GM23338 (cell line): ENCODE results near the gene LCTL. TPM values are rescaled to one million over a fixed set of nuclear protein-coding genes. Genes with fewer than 3 reads are reported as not detected.

Experiments used
- ATAC-seq: fragments of 200-7000 bp; cut with Tn5 transposase; 3 replicates; pipeline ENCODE4 v1.9.1; 2020
- DNase-seq: peaks from one replicate; pipeline ENCODE4 v3.0.0-alpha.2; 2015; ENCODE audit warnings: low spot score
- H2AFZ ChIP-seq: fragments of 200-600 bp; sonication (generic); 2 replicates; pipeline ENCODE4 v1.8.0; 2016; ENCODE audit warnings: antibody characterized with exemption, mild to moderate bottlenecking, moderate library complexity
- H3F3A ChIP-seq: fragments of 200-600 bp; sonication (generic); replicated peaks from 2 replicates; pipeline ENCODE4 v1.8.0; 2017; ENCODE audit warnings: antibody characterized with exemption, mixed run types, low read depth
- H3K27ac ChIP-seq: fragments of 200-600 bp; sonication (generic); 2 replicates; pipeline ENCODE4 v1.6.1; 2016; ENCODE audit warnings: low read depth
- H3K27me3 ChIP-seq: fragments of 200-600 bp; sonication (generic); 2 replicates; pipeline ENCODE4 v1.8.0; 2016; ENCODE audit warnings: mild to moderate bottlenecking, mixed run types, moderate library complexity; ENCODE audit not compliant: insufficient read depth
- H3K36me3 ChIP-seq: fragments of 200-600 bp; sonication (generic); 2 replicates; pipeline ENCODE4 v1.8.0; 2016; ENCODE audit warnings: mild to moderate bottlenecking; ENCODE audit not compliant: insufficient read depth
- H3K4me1 ChIP-seq: fragments of 200-600 bp; sonication (generic); 2 replicates; pipeline ENCODE4 v1.8.0; 2016; ENCODE audit warnings: mild to moderate bottlenecking, moderate library complexity; ENCODE audit not compliant: insufficient read depth
- H3K4me2 ChIP-seq: fragments of 200-600 bp; sonication (generic); 2 replicates; pipeline ENCODE4 v1.7.1; 2017; ENCODE audit warnings: mixed run types
- H3K4me3 ChIP-seq: fragments of 200-600 bp; sonication (generic); 2 replicates; pipeline ENCODE4 v1.6.1; 2016; ENCODE audit warnings: mixed run types
- H3K79me2 ChIP-seq: fragments of 200-600 bp; sonication (generic); replicated peaks from 2 replicates; pipeline ENCODE4 v1.8.0; 2017; ENCODE audit warnings: mild to moderate bottlenecking; ENCODE audit not compliant: insufficient read depth
- H3K9me2 ChIP-seq: fragments of 200-600 bp; sonication (generic); 2 replicates; pipeline ENCODE4 v1.8.0; 2017; ENCODE audit not compliant: insufficient read depth
- H4K20me1 ChIP-seq: fragments of 200-600 bp; sonication (generic); replicated peaks from 2 replicates; pipeline ENCODE4 v1.8.0; 2017; ENCODE audit warnings: mild to moderate bottlenecking; ENCODE audit not compliant: insufficient read depth
- H3K27ac Mint-ChIP-seq: 2 replicates; pipeline ENCODE4 v1.8.0; 2020; ENCODE audit warnings: inconsistent platforms, mild to moderate bottlenecking, moderate library complexity, mixed read lengths
- H3K27me3 Mint-ChIP-seq: 3 replicates; pipeline ENCODE4 v1.8.0; 2022; ENCODE audit warnings: low read depth, mild to moderate bottlenecking, moderate library complexity, mixed read lengths, inconsistent platforms; ENCODE audit not compliant: insufficient read depth, poor library complexity
- H3K36me3 Mint-ChIP-seq: 3 replicates; pipeline ENCODE4 v1.8.0; 2021; ENCODE audit warnings: low read depth, mild to moderate bottlenecking, inconsistent platforms, moderate library complexity, mixed read lengths
- H3K4me1 Mint-ChIP-seq: 3 replicates; pipeline ENCODE4 v1.8.0; 2020; ENCODE audit warnings: mild to moderate bottlenecking, inconsistent platforms, mixed read lengths
- H3K4me3 Mint-ChIP-seq: 3 replicates; pipeline ENCODE4 v1.8.0; 2021; ENCODE audit warnings: moderate library complexity, mild to moderate bottlenecking, inconsistent platforms, mixed read lengths
- H3K9me3 Mint-ChIP-seq: 3 replicates; pipeline ENCODE4 v1.8.0; 2020; ENCODE audit warnings: moderate library complexity, mild to moderate bottlenecking, inconsistent platforms, mixed read lengths
- CREB1 ChIP-seq: fragments of 250-450 bp; sonication (Bioruptor Pico); IDR thresholded peaks from 2 replicates; pipeline ENCODE4 v1.5.0; 2020; ENCODE audit warnings: low read depth, mild to moderate bottlenecking, moderate library complexity
- EZH2 ChIP-seq: fragments of 200-600 bp; sonication (generic); IDR thresholded peaks from one replicate; pipeline ENCODE4 v1.8.0; 2017; ENCODE audit warnings: antibody characterized with exemption, mild to moderate bottlenecking, low read depth; ENCODE audit not compliant: unreplicated experiment
- EZH2phosphoT487 ChIP-seq: fragments of 200-600 bp; sonication (generic); IDR thresholded peaks from one replicate; pipeline ENCODE4 v1.8.1; 2018; ENCODE audit warnings: antibody characterized with exemption; ENCODE audit not compliant: unreplicated experiment
- JUNB ChIP-seq: IDR thresholded peaks from one replicate; pipeline ENCODE4 v1.6.1; 2016; ENCODE audit warnings: antibody characterized with exemption; ENCODE audit not compliant: unreplicated experiment
- NANOG ChIP-seq: IDR thresholded peaks from 2 replicates; pipeline ENCODE4 v1.6.1; 2016; ENCODE audit warnings: antibody characterized with exemption, borderline replicate concordance
- STAT1 ChIP-seq: IDR thresholded peaks from one replicate; pipeline ENCODE4 v1.6.1; 2016; ENCODE audit warnings: antibody characterized with exemption; ENCODE audit not compliant: unreplicated experiment
- ZNF114 ChIP-seq: fragments of 250-450 bp; sonication (Bioruptor Pico); IDR thresholded peaks from 2 replicates; pipeline ENCODE4 v1.5.0; 2020; ENCODE audit warnings: mild to moderate bottlenecking, moderate library complexity
- polyA plus RNA-seq: library from polyadenylated mRNA; unstranded; fragments of >200 nt; fragmentation: Nextera tagmentation; extraction: Ambion mirVana; gene quantifications from 2 replicates; pipeline ENCODE4 v1.2.1, GENCODE V29; 2016
- total RNA-seq: library from RNA; depleted of rRNA; stranded (reverse); fragments of >200 nt; shearing (Covaris generic); gene quantifications from 2 replicates; pipeline ENCODE4 v1.2.3, GENCODE V29; 2014
- TF ChIP-seq, protein P1 (sequence below): IDR thresholded peaks from 2 replicates; pipeline ENCODE4 v1.6.1; 2016; ENCODE audit warnings: antibody characterized with exemption
- TF ChIP-seq, protein P2 (sequence below): IDR thresholded peaks from one replicate; pipeline ENCODE4 v1.6.1; 2018; ENCODE audit warnings: antibody characterized with exemption; ENCODE audit not compliant: unreplicated experiment

The LCTL gene
- total and polyA plus RNA-seq, 2 experiments from 2014 or later, result 2.3 to 5.6 TPM

DNA sequence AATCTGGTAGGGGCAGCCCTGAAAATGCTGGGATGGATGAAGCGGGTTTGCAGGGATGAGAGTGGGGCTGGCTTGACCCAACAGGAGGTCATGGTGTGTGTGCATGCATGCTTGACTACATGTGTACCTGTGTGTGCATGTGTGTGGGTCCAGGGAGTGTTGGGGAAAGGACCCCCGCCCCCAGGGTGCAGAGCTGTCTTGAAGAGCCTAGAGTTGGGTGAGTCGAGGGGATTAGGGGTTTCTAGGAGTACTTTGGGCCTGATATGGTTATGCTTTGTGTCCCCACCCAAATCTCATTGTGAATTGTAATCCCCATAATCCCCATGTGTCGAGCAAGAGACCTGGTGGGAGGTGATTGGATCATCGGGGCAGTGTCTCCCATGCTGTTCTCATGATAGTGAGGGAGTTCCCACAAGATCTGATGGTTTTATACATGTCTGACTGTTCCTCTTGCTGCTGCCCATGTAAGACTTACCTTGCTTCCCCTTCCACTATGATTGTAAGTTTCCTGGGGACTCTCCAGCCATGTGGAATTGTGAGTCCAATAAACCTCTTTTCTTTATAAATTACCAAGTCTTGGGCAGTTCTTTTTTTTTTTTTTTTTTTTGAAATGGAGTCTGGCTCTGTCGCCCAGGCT, 5.2 kb upstream of the LCTL start (continued):
- TF ChIP-seq, protein P1, sequence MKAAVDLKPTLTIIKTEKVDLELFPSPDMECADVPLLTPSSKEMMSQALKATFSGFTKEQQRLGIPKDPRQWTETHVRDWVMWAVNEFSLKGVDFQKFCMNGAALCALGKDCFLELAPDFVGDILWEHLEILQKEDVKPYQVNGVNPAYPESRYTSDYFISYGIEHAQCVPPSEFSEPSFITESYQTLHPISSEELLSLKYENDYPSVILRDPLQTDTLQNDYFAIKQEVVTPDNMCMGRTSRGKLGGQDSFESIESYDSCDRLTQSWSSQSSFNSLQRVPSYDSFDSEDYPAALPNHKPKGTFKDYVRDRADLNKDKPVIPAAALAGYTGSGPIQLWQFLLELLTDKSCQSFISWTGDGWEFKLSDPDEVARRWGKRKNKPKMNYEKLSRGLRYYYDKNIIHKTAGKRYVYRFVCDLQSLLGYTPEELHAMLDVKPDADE, result no peak
- TF ChIP-seq ZNF114 (CRISPR knock-in tag) (no peak), JUNB (no peak), EZH2phosphoT487 (no peak), STAT1 (no peak), EZH2 (no peak)
- TF ChIP-seq, protein P2, sequence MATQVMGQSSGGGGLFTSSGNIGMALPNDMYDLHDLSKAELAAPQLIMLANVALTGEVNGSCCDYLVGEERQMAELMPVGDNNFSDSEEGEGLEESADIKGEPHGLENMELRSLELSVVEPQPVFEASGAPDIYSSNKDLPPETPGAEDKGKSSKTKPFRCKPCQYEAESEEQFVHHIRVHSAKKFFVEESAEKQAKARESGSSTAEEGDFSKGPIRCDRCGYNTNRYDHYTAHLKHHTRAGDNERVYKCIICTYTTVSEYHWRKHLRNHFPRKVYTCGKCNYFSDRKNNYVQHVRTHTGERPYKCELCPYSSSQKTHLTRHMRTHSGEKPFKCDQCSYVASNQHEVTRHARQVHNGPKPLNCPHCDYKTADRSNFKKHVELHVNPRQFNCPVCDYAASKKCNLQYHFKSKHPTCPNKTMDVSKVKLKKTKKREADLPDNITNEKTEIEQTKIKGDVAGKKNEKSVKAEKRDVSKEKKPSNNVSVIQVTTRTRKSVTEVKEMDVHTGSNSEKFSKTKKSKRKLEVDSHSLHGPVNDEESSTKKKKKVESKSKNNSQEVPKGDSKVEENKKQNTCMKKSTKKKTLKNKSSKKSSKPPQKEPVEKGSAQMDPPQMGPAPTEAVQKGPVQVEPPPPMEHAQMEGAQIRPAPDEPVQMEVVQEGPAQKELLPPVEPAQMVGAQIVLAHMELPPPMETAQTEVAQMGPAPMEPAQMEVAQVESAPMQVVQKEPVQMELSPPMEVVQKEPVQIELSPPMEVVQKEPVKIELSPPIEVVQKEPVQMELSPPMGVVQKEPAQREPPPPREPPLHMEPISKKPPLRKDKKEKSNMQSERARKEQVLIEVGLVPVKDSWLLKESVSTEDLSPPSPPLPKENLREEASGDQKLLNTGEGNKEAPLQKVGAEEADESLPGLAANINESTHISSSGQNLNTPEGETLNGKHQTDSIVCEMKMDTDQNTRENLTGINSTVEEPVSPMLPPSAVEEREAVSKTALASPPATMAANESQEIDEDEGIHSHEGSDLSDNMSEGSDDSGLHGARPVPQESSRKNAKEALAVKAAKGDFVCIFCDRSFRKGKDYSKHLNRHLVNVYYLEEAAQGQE, result no peak

DNA sequence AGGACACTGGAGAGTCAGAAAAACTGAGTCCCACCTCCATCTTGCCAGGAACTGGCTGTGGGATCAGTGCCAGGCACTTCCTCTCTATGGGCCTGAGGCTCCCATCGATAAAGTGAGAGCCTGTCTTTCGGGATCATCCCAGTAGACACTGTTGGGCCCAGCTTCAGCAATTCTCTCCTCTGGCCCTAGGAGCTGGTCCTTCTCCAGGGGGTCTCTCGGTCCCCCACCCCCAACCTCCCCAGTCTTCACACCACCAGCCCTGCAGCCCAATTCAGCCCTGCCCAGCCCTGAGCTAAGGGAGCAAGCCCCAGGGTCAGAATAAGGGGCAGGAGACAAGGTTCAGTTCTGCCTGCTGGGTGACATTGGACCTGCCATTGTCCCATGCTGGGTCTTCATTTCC, 4.5 kb upstream of the LCTL start:
- DNase-seq, result no peak
- H3F3A ChIP-seq, result 0 out of 2 replicates have a peak, but pooled peaks cover 6% of the 10 kb centered on the region
- no peaks in the 10 kb centered on the region for H3K79me2 ChIP-seq
- Mint-ChIP-seq H3K27ac (no peak overlapping the region), H3K9me3 (no peaks in the 10 kb centered on the region), H3K36me3 (no peaks in the 10 kb centered on the region; the same call in 2 of the 3 replicates), H3K27me3 (peaks cover 10% of the 10 kb centered on the region), H3K4me3 (no peak overlapping the region), H3K4me1 (peaks cover 17% of the 10 kb centered on the region)
- no peak overlapping the region for H3K4me3 ChIP-seq
- no peak overlapping the region for H3K27ac ChIP-seq
- no peaks in the 10 kb centered on the region for H3K36me3 ChIP-seq
- H3K27me3 ChIP-seq, result no peaks in the 10 kb centered on the region
- no peak for ATAC-seq
- no peak overlapping the region for H3K4me2 ChIP-seq
- H3K9me2 ChIP-seq, result no peaks in the 10 kb centered on the region
- H2AFZ ChIP-seq, result no peak overlapping the region
- peaks cover 13% of the 10 kb centered on the region for H3K4me1 ChIP-seq
- H4K20me1 ChIP-seq, result no peaks in the 10 kb centered on the region
- TF ChIP-seq CREB1 (CRISPR knock-in tag), result no peak
- no peak for TF ChIP-seq JUNB
- TF ChIP-seq NANOG, result no peak
- TF ChIP-seq, protein P2, result no peak
- TF ChIP-seq, protein P1, result no peak
